ENCODE measurements around the gene TMEM178A.
"Not testable (repeated sequence)": the region's sequence is repeated elsewhere in the genome, so short reads cannot be mapped to it uniquely, and the experiment has no call there.

The TMEM178A gene

GRCh38 chr2:39718483-39718882 is 52.8 kb downstream of the TMEM178A start:
- DNase-seq = no peak

GRCh38 chr2:39719317-39719716 is 53.6 kb downstream of the TMEM178A start:
- DNase-seq = no peak

DNA sequence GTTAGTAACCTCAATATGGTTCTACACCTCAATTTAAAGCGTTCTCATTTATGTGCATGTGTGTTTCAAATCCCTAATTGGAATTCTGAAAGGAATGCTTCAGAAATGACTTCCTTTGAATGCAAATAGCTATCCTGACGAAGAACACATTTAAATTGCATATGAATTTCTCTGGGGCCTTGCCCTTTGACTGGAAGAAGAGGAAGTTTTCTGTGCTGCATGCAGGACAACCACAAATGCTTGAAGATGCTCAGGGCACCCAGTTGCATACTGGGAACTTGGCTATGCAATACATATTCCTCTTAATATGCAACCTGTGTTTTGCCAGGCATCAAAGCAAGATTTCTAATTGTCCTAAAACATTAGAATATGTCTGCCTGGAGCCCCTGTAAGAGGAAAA is 55.3 kb downstream of the TMEM178A start:
- no peak for DNase-seq

DNA sequence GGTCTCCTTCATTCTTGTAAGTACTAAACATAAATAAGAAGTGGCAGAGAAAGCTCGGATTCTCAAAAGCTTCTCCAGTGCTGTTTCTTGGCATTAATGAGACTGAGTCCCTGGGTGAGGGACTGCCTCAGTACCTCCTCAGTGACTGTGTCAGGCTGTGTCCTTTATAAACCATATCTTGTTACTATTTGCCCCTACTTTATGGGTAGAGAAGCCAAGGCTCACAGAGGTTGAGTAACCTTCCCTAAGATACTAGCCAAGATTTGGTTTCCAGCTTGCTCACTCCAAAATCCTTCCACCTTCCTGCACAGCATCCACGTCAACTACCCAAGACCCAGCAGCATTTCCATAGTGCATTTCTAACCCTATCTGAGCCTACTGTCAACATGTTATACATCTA is 57.8 kb downstream of the TMEM178A start:
- DNase-seq = no peak

DNA sequence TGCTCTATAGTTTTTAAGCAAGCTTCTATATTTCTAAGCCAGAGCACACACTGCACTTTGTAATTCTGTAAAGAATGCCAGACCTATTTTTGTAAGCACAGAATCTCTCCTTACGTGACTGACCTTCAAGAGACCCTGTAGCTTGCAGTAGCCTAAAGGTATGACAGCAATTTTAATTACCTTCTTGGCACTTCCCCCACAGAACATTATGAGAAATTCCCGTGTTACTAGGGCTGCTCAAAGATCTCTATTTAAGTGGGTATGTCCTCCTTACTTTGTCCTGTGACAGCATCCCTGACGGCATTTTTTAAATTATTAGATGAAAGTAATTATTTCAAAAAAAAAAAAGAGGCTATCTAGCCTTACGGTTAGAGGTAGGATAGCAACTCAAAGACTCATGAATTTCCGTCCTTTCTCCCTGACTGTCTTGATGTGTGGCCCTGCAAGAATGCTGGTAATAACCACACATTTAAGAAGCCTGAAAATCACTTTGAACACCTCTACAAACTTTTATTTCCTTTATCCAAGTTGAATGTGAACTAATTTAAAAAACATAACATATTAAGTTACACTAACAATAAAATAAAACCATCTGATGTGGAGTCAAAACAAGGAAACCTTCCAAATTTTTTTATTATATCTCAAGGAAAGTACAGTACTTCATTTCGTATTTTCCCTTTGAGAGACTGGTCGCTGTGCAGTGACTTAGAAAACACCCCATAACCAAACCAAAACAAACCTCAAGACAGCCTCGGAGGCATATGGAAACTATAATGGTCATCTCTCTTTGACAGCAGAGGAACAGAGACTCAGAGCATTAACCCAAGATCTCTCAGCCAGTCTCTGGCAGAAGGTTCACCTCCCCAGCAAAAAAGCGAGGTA is 58.5 kb downstream of the TMEM178A start:
- DNase-seq = no peak

- DNase-seq = no peak
Measured at GRCh38 chr2:39724828-39725144, 59.1 kb downstream of the TMEM178A start.

DNA sequence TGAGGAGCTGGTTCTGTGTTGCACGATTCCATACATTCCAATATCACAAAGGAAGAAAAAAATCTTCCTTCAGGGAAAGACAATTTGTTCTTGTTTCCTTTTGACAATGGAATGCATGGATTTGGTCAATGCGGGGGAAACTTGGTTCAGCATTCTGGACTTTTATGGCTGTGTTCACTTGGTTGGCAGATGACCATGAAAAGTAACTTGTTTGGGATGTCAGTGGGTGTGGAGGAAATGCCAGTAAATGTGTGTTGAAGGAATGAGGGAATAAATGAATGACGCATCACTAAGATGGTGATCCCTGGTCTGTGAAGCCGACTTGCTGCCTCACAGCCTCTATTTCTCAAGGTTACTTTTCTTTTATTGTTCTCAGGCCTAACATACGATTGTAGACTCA is 59.7 kb downstream of the TMEM178A start:
- DNase-seq = no peak

DNA sequence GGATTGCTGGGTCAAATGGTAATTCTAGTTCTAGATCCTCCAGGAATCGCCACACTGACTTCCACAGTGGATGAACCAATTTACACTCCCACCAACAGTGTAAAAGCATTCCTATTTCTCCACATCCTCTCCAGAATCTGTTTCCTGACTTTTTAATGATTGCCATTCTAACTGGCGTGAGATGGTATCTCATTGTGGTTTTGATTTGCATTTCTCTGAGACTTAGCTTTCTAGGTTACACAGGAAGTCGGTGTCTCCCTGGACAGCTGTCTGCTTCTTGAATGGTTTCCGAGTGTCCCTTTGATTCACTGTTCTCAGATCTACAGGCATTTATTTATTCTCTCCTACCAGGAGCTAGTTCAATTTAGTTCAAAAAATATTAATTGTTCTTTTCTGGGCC is 62.4 kb downstream of the TMEM178A start:
- DNase-seq = not testable (repeated sequence)

DNA sequence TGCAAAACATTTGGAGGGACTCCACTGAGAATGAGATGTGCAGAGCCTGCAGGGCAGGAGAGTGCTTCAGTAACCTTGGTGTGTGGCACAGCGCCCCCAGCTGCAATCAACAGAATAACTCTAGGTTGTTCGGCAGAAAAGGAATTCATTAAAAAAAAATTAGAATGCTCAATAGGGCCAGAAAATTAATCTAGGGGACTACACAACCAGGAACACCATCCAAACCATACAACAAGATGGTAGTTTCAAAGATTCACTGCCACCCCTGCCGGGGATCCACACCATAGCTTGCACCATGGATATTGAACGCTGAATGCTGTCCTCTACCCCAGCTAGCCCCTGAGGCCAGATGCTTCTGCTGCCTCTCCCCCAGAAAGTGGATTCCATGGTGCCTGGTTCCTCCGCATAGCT is 63.2 kb downstream of the TMEM178A start:
- DNase-seq = no peak

GRCh38 chr2:39730276-39730675 is 64.6 kb downstream of the TMEM178A start:
- DNase-seq = no peak

- no peak for DNase-seq
Measured at GRCh38 chr2:39730685-39731302, 65.1 kb downstream of the TMEM178A start.

DNA sequence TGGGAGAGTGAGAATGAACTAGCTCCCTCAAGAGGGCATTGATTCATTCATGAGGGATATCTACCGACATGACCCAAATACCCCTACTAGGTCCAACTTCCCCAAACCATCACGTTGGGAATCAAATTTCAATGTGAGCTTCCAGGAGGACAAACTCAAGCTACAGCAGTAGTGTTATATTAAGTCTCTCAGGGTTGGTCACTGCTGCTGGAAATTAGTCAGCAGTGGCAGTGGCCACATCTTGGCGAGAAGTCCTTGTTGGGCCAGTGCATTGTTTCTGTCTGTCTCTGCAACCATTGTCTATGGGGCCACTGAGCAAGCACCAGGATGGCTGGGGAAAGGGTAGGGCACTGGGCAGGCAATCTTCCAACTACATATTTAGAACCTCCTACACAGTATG is 65.8 kb downstream of the TMEM178A start:
- no peak for DNase-seq

DNA sequence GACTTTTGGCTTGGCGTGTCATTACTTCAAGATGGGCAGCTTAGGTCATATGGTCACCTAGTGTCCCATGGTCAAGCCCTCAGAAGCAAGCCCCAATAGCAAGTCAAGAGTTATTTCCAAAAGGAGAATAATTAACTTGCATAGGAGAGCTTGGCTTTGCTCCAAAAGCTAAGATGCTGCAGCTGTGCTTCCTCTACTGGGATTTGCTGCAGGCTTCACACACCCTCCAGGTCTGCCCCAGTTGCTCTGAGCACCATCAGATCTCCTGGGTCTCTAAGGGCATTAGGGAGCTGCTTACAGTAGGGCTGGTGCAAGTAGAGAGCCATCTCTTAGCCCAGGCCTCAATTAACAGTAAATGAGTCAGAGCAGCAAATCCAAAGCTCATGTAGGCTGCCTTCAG is 66.8 kb downstream of the TMEM178A start:
- DNase-seq = no peak

- DNase-seq = no peak
Measured at GRCh38 chr2:39733070-39733674, 67.5 kb downstream of the TMEM178A start.

- DNase-seq = no peak
Measured at GRCh38 chr2:39734445-39734844, 68.7 kb downstream of the TMEM178A start.

DNA sequence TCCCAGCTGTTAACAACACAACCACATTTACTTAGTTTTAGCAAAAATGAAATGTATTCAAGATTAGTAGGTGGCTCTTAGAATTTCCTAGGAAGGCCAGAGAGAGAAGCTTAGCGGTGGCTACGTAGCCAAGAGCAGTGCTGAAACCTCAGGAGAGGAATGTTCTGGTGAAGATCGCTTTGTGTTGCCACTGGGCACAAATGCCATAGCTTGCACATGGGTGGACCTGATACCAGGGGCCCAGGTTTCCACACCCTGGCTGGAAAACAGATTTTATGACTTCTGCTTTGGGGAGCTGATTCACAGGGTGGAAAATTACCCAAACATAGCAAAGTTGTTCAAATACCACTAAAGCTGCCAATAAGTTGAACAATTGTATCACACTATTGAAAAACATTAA is 69.9 kb downstream of the TMEM178A start:
- no peak for DNase-seq

DNA sequence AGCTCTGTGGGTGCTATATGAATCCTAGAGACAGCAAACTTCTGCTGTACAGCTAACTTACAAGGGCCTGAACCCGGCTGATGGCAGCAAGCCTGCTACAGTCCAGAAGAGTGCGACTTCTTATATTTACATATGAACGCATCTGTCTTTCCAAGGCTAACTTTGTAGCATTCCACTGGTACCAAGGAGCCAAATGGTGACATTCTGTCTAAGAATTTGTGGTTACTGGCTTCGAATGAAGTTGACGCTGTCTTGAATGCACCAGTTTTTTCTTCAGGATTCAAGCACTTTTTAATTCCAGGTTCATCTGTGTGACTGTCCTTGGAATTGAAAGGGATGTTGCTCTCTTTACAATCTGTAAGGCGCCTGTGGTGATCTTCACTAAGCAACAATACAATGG is 70.9 kb downstream of the TMEM178A start:
- DNase-seq = no peak

- no peak for DNase-seq
Measured at GRCh38 chr2:39737661-39738060, 71.9 kb downstream of the TMEM178A start.

GRCh38 chr2:39738936-39739335 is 73.2 kb downstream of the TMEM178A start:
- DNase-seq = no peak

- no peak for DNase-seq
Measured at GRCh38 chr2:39739386-39739785, 73.7 kb downstream of the TMEM178A start.

- no peak for DNase-seq
Measured at GRCh38 chr2:39741871-39742270, 76.2 kb downstream of the TMEM178A start.

DNA sequence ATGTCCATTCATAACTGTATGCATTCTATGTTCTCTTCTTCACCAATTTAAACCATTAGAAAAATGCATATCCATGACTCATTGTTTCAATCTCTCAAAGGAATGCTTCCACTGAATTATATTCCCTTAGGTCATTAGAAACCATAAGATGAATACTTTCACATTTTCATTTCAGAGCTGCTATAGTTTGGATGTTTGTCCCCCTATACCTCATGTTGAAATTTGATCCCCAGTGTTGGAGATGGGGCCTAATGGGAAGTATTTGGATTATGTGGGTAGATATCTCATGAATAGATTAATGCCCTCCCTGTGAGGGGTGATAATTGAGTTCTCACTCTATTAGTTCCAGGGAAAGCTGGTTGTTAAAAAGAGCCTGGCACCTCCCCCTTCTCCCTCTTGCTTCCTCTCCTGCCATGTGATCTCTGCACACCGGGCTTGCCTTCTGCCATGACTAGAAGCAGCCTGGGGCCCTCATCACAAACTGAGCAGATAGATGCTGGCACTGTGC is 77.6 kb downstream of the TMEM178A start:
- DNase-seq = no peak

- no peak for DNase-seq
Measured at GRCh38 chr2:39755466-39755865, 89.7 kb downstream of the TMEM178A start.

DNA sequence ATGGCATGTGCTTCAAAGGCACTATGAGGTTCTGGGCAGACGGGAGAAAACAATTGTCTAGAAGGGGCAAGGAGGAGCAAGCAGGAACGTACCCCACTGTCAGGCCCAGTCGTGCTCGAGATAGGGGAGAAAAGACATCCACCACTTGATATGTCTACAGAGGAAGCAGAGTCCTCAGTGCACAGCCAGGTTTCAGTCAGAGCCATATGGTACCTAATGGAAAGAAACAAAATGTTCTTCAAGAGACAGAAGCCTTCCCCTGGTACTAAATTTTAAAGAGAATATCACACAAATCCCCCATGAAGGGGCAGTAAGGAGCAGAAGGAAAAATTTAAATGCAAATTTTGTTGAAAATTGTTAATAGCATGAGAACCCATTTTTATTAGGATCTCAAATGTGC is 91.4 kb downstream of the TMEM178A start:
- DNase-seq = no peak
